ENCODE data around the gene ARHGAP23.

DNA sequence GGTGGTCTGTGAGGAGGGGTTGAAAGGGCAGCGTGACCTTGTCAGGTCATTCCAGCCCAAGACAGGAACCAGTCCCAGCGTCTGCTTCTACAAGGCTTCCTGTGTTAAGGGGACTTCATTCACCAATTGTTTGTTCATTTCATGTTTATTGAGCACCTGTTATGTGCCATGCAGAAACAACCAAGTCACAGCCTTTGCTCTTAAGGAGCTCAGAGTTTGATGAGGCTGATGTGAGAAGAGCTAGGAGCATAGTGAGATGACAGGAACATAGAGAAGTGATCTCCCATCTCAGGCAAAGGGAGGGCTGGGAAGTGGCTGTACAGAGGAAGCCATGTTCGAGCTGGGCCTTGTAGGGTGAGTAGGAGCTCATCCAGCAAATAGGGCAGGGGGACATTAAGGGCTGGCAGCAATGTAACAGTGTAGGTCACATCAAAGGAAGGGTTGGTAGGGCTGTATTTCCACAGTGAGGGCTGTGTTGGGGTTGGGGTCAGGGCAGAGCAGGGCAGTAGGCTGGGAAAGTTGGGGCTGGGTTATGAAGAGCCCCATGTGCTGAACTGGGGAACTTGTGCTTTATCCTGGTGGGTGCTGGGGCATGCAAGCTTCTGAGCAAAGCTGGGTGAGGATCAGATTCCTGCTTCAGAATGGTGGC is 79.8 kb downstream of the ARHGAP23 start:
- no peak for TF ChIP-seq POLR2A (IDR thresholded peaks at IDR 0.05)
- TF ChIP-seq, protein P1, sequence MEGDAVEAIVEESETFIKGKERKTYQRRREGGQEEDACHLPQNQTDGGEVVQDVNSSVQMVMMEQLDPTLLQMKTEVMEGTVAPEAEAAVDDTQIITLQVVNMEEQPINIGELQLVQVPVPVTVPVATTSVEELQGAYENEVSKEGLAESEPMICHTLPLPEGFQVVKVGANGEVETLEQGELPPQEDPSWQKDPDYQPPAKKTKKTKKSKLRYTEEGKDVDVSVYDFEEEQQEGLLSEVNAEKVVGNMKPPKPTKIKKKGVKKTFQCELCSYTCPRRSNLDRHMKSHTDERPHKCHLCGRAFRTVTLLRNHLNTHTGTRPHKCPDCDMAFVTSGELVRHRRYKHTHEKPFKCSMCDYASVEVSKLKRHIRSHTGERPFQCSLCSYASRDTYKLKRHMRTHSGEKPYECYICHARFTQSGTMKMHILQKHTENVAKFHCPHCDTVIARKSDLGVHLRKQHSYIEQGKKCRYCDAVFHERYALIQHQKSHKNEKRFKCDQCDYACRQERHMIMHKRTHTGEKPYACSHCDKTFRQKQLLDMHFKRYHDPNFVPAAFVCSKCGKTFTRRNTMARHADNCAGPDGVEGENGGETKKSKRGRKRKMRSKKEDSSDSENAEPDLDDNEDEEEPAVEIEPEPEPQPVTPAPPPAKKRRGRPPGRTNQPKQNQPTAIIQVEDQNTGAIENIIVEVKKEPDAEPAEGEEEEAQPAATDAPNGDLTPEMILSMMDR (IDR thresholded peaks at IDR 0.05): no peak
